ENCODE data around the gene ACOT9. TPM values are rescaled to one million over a fixed set of nuclear protein-coding genes. Genes with fewer than 3 reads are reported as not detected.

ACOT9 gene
- total RNA-seq, 1 experiment from 2014 or later = 72.3 TPM

DNA sequence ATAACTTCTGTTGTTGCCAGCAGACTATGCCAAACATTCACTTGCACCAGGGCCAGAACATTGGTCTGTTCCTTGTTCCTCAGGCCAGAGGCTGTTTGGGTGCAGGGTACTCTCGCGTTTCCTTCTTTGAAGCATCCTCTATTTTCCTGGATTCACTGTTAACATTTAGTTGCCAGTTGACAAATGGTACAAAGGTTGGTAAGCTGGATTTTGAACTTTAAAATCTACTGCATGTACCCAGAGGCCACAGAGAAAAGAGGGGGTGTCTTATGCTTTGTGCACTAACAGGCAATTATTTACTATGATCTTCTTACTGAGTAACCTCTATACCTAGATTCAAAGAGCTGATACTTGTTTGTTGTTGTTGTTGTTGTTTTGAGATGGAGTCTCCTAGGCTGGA is 27.1 kb upstream of the ACOT9 start:
- H3K4me3 Mint-ChIP-seq = no peak overlapping the region
- no CpG with 5 or more reads among the region's 2 CpGs for WGBS (ENCODE audit: extremely low coverage, insufficient read length, low lambda C conversion rate)

More for the DNA sequence above, 27.1 kb upstream of the ACOT9 start:
- Histone ChIP-seq H2BK12ac (ENCODE audit: insufficient read length, low read depth, low read length) (no peak overlapping the region), H3K27me3 (ENCODE audit: insufficient read depth, low read length) (no peaks in the 10 kb centered on the region), H3K4me1 (ENCODE audit: insufficient read depth, low read length) (no peaks in the 10 kb centered on the region), H2BK20ac (ENCODE audit: low read depth, low read length, poor library complexity, severe bottlenecking) (no peak overlapping the region), H3K14ac (ENCODE audit: insufficient read depth, low read length) (no peak overlapping the region), H3K79me1 (ENCODE audit: insufficient read depth, low read depth, low read length, poor library complexity, severe bottlenecking) (no peaks in the 10 kb centered on the region), H4K5ac (ENCODE audit: insufficient read length, low read depth, low read length) (no peak overlapping the region), H3K4me2 (ENCODE audit: insufficient read depth, insufficient read length, low read length) (no peak overlapping the region), H3K9ac (ENCODE audit: extremely low read depth, insufficient read length, low read length) (no peak overlapping the region), H3K18ac (ENCODE audit: insufficient read length, low read depth, low read length) (no peak overlapping the region), H4K8ac (replicated peaks; ENCODE audit: insufficient read length, low read depth, low read length) (no peak overlapping the region), H3K23me2 (ENCODE audit: insufficient read length, low read depth, low read length, poor library complexity, severe bottlenecking) (no peaks in the 10 kb centered on the region), H3K4ac (ENCODE audit: low read depth, low read length) (no peak overlapping the region), H3K9me3 (ENCODE audit: control insufficient read depth, low read depth, low read length) (no peaks in the 10 kb centered on the region), H2BK5ac (ENCODE audit: insufficient read length, low read length) (no peak overlapping the region), H4K20me1 (ENCODE audit: control insufficient read depth, insufficient read depth, insufficient read length) (no peaks in the 10 kb centered on the region), H3K27ac (ENCODE audit: insufficient read length, low read depth, low read length) (no peak overlapping the region), H2AFZ (ENCODE audit: low read length) (no peak overlapping the region), H3T11ph (ENCODE audit: low read length) (no peak overlapping the region), H2AK5ac (ENCODE audit: insufficient read length, low read length) (no peak overlapping the region), H3K23ac (ENCODE audit: insufficient read length, low read depth, low read length) (no peak overlapping the region), H2BK15ac (ENCODE audit: low read depth, low read length) (no peak overlapping the region), H4K91ac (ENCODE audit: insufficient read length, low read depth, low read length) (no peak overlapping the region), H2BK120ac (ENCODE audit: low read depth, low read length, poor library complexity, severe bottlenecking) (no peak overlapping the region), H3K56ac (ENCODE audit: insufficient read length, low read depth, low read length) (no peak overlapping the region), H3K79me2 (ENCODE audit: insufficient read depth, low read length) (no peaks in the 10 kb centered on the region)
- DNase-seq = no peak
- Mint-ChIP-seq H3K36me3 (ENCODE audit: insufficient read depth in 1 of 3, low read depth in 3 of 3) (peaks cover 0 to 1% (median 0%) of the 10 kb centered on the region in 3 experiments; a peak in 1 of 7 replicates), H3K9me3 (peaks cover 5 to 8% of the 10 kb centered on the region in 2 experiments; a peak in 3 of 5 replicates), H3K4me1 (peaks cover 0 to 4% of the 10 kb centered on the region in 2 experiments; a peak in 1 of 4 replicates), H3K27me3 (ENCODE audit: low read depth) (no peaks in the 10 kb centered on the region; the same call in none of the 2 replicates), H3K27ac (peak overlapping the region in 1 of 3 experiments; percentile 70; a peak in 2 of 7 replicates)
- TF ChIP-seq, protein P1, sequence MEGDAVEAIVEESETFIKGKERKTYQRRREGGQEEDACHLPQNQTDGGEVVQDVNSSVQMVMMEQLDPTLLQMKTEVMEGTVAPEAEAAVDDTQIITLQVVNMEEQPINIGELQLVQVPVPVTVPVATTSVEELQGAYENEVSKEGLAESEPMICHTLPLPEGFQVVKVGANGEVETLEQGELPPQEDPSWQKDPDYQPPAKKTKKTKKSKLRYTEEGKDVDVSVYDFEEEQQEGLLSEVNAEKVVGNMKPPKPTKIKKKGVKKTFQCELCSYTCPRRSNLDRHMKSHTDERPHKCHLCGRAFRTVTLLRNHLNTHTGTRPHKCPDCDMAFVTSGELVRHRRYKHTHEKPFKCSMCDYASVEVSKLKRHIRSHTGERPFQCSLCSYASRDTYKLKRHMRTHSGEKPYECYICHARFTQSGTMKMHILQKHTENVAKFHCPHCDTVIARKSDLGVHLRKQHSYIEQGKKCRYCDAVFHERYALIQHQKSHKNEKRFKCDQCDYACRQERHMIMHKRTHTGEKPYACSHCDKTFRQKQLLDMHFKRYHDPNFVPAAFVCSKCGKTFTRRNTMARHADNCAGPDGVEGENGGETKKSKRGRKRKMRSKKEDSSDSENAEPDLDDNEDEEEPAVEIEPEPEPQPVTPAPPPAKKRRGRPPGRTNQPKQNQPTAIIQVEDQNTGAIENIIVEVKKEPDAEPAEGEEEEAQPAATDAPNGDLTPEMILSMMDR (conservative IDR thresholded peaks at IDR 0.05) = no peak

All from H9 (cell line).